HT-29 (cell line): ENCODE results near the gene INO80C. TPM values are rescaled to one million over a fixed set of nuclear protein-coding genes. Genes with fewer than 3 reads are reported as not detected.

Experiments used
- DNase-seq: peaks from one replicate; pipeline ENCODE4 v3.0.0-alpha.2; 2015; ENCODE audit warnings: low spot score
- small RNA-seq: library from RNA; depleted of rRNA; stranded (forward); fragments of <200 nt; gene quantifications from one replicate; pipeline ENCODE3, GENCODE V24; 2014
- total RNA-seq: library from RNA; depleted of rRNA; stranded (reverse); fragments of >200 nt; shearing (Covaris generic); gene quantifications from 2 replicates; pipeline ENCODE4 v1.2.3, GENCODE V29; 2014; rRNA removed

Gene INO80C
- total RNA-seq, 1 experiment from 2014 or later, result 5.1 TPM

DNA sequence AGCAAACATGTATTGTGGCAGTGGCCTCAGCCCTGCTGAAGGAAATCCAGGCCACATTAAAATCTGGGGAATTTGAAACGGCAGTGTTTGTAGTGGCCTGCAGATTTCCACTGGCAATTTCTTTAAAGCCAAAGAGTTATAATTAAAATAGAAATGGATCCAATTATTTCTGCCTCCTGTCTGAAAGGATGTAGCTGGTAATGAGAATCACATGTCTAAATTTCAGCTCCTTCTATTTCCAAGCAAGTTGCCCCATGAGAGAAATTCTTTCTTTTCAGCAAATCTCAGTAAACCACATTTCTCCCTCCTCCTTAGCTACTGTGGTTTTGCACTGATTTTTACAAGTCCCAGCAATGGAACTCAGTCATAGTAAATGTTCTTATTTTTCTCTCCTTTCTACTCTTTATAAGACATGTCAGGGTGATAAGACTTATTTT is 65.2 kb downstream of the INO80C start:
- no peak for DNase-seq

- DNase-seq, result no peak
Observed at GRCh38 chr18:35431374-35431741, 66.4 kb downstream of the INO80C start.

GRCh38 chr18:35430721-35431373 is 66.9 kb downstream of the INO80C start:
- DNase-seq, result no peak

- DNase-seq, result no peak
Observed at GRCh38 chr18:35426786-35427185, 71.0 kb downstream of the INO80C start.

- no peak for DNase-seq
Observed at GRCh38 chr18:35424356-35424755, 73.4 kb downstream of the INO80C start.

DNA sequence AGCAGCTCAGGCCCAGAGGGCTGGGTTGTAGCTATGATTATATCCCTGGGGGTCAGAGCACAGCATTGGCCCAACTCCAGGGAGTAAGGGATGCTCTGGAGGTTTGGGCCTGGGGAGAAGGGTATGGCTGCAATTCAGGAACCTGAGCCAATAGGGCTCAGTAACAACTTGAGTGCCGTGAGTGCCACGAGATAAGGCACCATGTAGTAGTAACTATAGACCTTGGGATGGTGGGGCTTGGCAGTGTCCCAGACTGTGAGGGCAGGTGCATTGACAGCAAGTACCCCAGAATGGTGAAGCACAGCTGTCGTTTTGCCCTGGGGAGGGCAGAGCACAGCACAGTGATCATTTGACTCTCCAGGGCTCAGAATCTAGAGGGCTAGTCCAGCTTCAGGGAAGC is 75.5 kb downstream of the INO80C start:
- no peak for DNase-seq

DNA sequence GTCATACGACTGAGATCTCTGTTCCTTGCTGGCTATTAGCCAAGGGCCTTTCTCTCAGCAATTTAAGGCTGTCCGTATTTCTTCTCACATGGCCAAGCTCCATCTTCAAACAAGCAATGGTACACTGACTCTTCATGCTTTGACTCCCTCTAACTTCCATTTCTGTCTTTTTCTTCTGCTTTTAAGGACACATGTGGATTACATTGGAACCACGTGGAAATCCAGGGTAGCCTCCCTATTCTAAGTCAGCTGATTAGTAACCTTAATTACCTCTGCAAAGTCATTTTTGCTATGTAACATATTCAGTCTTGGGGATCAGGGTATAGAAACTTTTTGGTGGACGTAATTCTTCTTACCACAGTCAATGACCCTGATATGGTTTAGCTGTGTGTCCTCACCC is 79.2 kb downstream of the INO80C start:
- DNase-seq, result no peak

Small RNA genes within 50 kb of the gene (small RNA-seq; reads per million reads assigned to genes)
- not detected for gene AC007998.5

Other genes with a start within 250 kb of the INO80C start
- gene ZSCAN30, start 207.7 kb downstream of the INO80C start, total RNA-seq, result 2.2 and 3.3 TPM in 2 replicates
- 9.3 and 9.7 TPM in 2 replicates for gene ZNF24, start 153.5 kb downstream of the INO80C start, total RNA-seq
- 0.03 TPM in 1 of 2 replicates, not detected in the other for gene ZNF396, start 120.6 kb downstream of the INO80C start, total RNA-seq
- gene GALNT1, start 83.8 kb upstream of the INO80C start, total RNA-seq, result 4.9 and 5.4 TPM in 2 replicates